Left lung (tissue), 10 donors: ENCODE measurements around the gene NDUFA13. TPM values are rescaled to one million over a fixed set of nuclear protein-coding genes. Genes with fewer than 3 reads are reported as not detected.

ENCODE experiments used
- ATAC-seq: fragments of 200-7000 bp; cut with Tn5 transposase; one replicate; pipeline ENCODE4 v1.9.1; 2020; ENCODE audit warnings: moderate library complexity
- DNase-seq, 4 donors: peaks; one replicate each; pipeline ENCODE4 v3.0.0-alpha.2; 2013 to 2020
- H3K27ac ChIP-seq, 2 donors: fragments of 200-600 bp; sonication (generic) in 1 of 2; one replicate each; pipeline versions ENCODE4 v1.5.0 to v1.8.0; 2020 to 2021
- H3K27me3 ChIP-seq, 2 donors: fragments of 200-600 bp; sonication (generic) in 1 of 2; one replicate each; pipeline versions ENCODE4 v1.5.0 to v1.8.0; 2020 to 2021
- H3K36me3 ChIP-seq, 2 donors: fragments of 200-600 bp; sonication (generic) in 1 of 2; one replicate each; pipeline versions ENCODE4 v1.5.0 to v1.8.0; 2020 to 2021
- H3K4me1 ChIP-seq, 2 donors: fragments of 200-600 bp; one replicate each; pipeline ENCODE4 v1.8.0; 2021
- H3K4me3 ChIP-seq, 2 donors: fragments of 200-600 bp; sonication (generic) in 1 of 2; one replicate each; pipeline versions ENCODE4 v1.5.0 to v1.8.0; 2020 to 2021; ENCODE audit warnings: mild to moderate bottlenecking in 1 of 2
- H3K9me3 ChIP-seq, 2 donors: fragments of 200-600 bp; sonication (generic) in 1 of 2; one replicate each; pipeline versions ENCODE4 v1.5.0 to v1.8.0; 2020 to 2021
- CTCF ChIP-seq, 2 donors: fragments of 200-600 bp; sonication (generic) in 1 of 2; IDR thresholded peaks; one replicate each; pipeline versions ENCODE4 v1.5.0 to v1.8.0; 2021; ENCODE audit warnings: antibody characterized with exemption in 2 of 2
- intact Hi-C, 2 donors: fragments of 100-400 bp; cut with DNase I; formaldehyde crosslinking; loops; one replicate each; pipeline versions ENCODE4 v1.11.2 to v1.14.2; 2022
- polyA plus RNA-seq, 6 donors: library from polyadenylated mRNA; unstranded; fragments of 120-200 nt; gene quantifications; one replicate each; pipeline ENCODE4 v1.2.1, GENCODE V29; 2013; ENCODE audit not compliant: insufficient read length in 6 of 6
- total RNA-seq, 2 donors: library from RNA; stranded (reverse); fragmentation: NEBNext Ultra II Directional; extraction: Animal tissue kit (Norgen Biotek cat#: 25700); gene quantifications; one replicate each; pipeline ENCODE4 v1.2.1, GENCODE V29; 2021
- donor health status: DM: no; HTN: yes; CAD: no.
- donor health status: DM: no; HTN: no; CAD: no.

Gene NDUFA13
- total and polyA plus RNA-seq, 8 donors: 169 to 303 (median 209) TPM

GRCh38 chr19:19538061-19538784 is 22.2 kb downstream of the NDUFA13 start, which contains the start of gene CILP2:
TSS of gene CILP2 (plus strand) at chr19:19538265. CDS start at chr19:19538350, 85 bp downstream.
- Histone ChIP-seq H3K27ac (no peak within 1 kb of the TSS), H3K9me3 (no peaks in the 10 kb centered on the region), H3K27me3 (peaks cover 33 to 68% of the 10 kb centered on the region in 2 donors), H3K36me3 (no peaks in the 10 kb centered on the region), H3K4me1 (peaks cover 16 to 39% of the 10 kb centered on the region in 2 donors), H3K4me3 (no peak within 1 kb of the TSS)
- peak in 1 of 4 donors; percentile 62 for DNase-seq
- TF ChIP-seq CTCF (IDR thresholded peaks at IDR 0.05): no peak
- peak; percentile 28 for ATAC-seq
- intact Hi-C loops: loop anchor here in 1 of 2 donors (10.0 kb wide), 1 partner anchor 417 kb away; no protein-coding TSS in a partner anchor

GRCh38 chr19:19538785-19539166 is 22.8 kb downstream of the NDUFA13 start:
- no peak overlapping the region for H3K4me3 ChIP-seq
- no peak for TF ChIP-seq CTCF (IDR thresholded peaks at IDR 0.05)
- H3K36me3 ChIP-seq: no peaks in the 10 kb centered on the region
- peak; percentile 6 for ATAC-seq
- no peak overlapping the region for H3K27ac ChIP-seq
- intact Hi-C loops: loop anchor here in 1 of 2 donors (10.0 kb wide), 1 partner anchor 416 kb away; no protein-coding TSS in a partner anchor
- H3K27me3 ChIP-seq: peaks cover 33 to 74% of the 10 kb centered on the region in 2 donors
- no peaks in the 10 kb centered on the region for H3K9me3 ChIP-seq
- peaks cover 16 to 39% of the 10 kb centered on the region in 2 donors for H3K4me1 ChIP-seq
- no peak for DNase-seq

DNA sequence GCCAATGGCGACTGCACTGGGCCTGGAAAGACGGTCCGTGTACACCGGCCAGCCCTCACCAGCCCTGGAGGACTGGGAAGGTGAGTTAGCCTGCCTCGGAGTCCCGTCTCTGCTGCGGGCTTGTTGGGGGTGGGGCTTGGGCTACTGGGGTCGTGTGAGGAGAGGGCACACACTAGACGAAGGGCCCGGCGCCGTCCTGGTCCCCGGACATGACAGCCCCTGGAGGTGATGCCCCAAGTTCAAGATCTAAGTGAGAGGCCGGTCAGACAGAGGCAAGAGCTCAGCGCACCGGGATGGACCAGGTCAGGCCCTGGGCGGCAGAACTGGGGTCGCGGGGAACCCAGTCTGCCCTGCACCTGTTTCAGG is 23.7 kb downstream of the NDUFA13 start:
- no peaks in the 10 kb centered on the region for H3K36me3 ChIP-seq
- H3K9me3 ChIP-seq: no peaks in the 10 kb centered on the region
- H3K27me3 ChIP-seq: peaks cover 33 to 83% of the 10 kb centered on the region in 2 donors
- no peak for TF ChIP-seq CTCF (IDR thresholded peaks at IDR 0.05)
- DNase-seq (peak in 1 of 4 donors; percentile 79), ATAC-seq (no peak)
- H3K4me1 ChIP-seq: peaks cover 16 to 39% of the 10 kb centered on the region in 2 donors
- intact Hi-C loops: loop anchor here in 1 of 2 donors (10.0 kb wide), 1 partner anchor 415 kb away; no protein-coding TSS in a partner anchor
- H3K4me3 ChIP-seq: no peak overlapping the region
- no peak overlapping the region for H3K27ac ChIP-seq

- H3K4me1 ChIP-seq: peaks cover 16 to 39% of the 10 kb centered on the region in 2 donors
- intact Hi-C loops: no loop called here
- TF ChIP-seq CTCF (IDR thresholded peaks at IDR 0.05): no peak
- H3K9me3 ChIP-seq: no peaks in the 10 kb centered on the region
- peak in 3 of 4 donors; percentile 68 to 96 (median 86) for DNase-seq
- peak overlapping the region in 1 of 2 donors; percentile 34 for H3K4me3 ChIP-seq
- no peaks in the 10 kb centered on the region for H3K36me3 ChIP-seq
- H3K27me3 ChIP-seq: peaks cover 33 to 87% of the 10 kb centered on the region in 2 donors
- peak; percentile 52 for ATAC-seq
- H3K27ac ChIP-seq: no peak overlapping the region
Observed at GRCh38 chr19:19540064-19540714, 24.2 kb downstream of the NDUFA13 start.
